ENCODE measurements around the gene SRRM2.

Gene SRRM2

DNA sequence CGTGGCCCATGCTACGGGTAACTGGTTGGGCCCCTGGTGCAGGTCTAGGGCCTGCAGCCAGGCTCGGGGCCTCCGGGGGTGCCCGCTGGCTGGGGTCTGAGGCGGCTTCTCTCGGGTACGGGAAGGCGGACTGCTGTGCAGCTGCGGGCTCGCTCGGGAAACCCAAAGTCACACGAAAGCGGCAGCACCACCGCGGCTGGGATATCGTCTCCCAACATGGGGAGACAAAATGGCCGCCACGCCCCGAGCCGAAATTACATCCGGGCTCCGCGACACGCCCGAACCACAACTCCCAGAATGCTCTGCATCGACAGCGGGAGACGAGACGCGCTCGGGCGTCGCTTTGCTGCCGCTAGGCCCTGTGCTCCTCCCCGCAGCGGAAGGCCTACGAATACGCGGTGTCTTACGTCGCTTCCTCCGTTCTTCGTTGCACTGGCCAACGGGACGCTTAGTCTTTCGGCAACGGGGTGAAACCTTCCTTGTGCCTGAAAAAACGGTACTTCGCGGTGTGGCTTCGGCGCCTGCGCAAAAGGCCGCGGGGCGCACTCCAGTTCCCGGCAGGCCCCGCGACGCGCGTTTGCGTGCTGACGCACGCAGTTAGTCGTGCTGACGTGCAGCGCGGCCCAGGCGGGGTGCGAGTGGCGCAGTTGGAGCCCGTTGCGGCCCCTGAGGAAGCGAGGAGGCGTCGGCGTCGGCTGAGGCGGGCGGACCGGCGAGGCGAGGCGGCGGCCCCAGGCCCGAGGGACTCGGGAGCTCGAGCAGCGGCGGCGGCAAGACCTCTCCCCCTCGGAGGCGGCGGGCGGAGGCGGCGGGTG, at the start of gene SRRM2:
Gene SRRM2 (plus strand): TSS at position 604 of the 815 bp plus-strand sequence. CDS start 3,727 bp downstream, outside the sequence.
- DNase-seq (ENCODE audit: low read depth, low spot score) = peak; percentile 98

- no peak for DNase-seq (ENCODE audit: low read depth, low spot score)
These were observed 49.3 kb upstream of the SRRM2 start for GRCh38 chr16:2702871-2703745.

DNA sequence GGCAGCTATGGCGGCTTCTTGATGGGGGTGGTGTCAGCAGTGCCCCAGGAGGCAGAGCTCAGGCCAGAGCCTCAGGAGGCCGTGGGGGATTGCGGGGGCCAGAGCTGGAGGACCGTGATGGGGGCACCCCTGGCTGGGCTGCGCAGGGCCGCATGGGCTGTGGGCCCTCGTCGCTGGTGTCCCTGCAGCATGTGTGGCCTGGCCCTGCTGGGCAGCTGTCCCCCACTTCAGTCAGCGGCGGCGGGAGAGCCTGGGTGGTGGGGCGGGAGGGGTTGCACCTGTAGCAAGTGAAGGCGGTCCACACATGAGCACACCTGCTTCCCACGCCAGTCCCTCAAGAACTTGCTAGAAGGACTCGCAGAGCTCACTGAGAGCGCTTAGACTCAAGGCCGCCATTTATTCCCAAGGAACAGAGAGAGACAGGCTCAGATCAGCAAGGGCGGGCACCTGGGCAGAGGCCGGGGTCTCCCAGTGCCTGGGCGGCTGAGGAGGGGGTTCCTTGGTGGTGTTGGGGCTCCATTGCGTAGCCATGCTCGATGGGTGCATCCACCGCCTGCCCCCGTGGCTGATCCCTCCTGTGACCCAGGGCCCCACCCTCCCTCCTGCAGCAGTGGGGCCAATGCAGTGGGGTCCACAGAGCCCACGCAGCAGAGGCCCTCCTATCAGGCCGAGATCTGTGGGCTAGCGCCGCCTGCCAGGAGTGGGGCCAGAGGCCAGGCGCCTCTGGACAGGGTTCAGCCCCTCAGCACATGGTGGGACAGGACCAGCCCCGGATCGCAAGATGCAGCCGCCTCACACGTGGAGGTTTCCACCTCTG, 48.1 kb upstream of the SRRM2 start:
- DNase-seq (ENCODE audit: low read depth, low spot score) = no peak

DNA sequence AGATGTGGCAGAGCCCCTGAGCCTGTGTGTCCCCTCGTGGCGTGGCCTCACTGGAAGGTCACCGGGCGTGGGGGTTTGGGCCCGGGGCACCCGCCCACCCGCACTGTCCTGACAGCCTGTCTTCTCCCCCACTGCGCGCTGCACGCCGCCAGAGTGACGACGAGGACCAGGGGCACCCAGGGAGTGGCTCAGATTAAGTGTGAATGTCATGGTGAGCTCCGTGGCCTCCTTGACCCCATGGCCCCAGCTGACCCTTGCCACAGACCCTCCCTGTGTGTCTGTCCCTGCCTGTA, 47.5 kb upstream of the SRRM2 start:
- DNase-seq (ENCODE audit: low read depth, low spot score) = no peak

DNA sequence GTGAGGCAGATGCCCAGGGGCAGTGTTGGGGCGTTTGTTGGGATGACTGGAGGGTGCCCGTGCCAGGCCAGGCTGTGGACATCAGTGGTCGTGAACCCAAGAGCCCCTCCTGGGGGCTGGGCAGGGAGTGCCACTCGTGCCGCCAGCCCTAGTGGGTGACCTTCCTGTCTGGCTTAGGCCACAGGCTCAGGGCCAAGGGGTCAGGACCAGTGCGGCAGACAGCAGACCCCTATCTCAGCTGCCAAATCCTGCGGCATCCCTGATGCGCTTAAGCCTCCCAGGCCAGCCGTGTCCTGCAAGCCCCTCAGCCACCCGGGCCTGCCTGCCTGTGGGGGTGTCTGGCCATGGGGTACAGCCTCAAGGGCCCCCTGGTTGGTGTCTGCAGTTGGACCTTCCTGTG, 47.1 kb upstream of the SRRM2 start:
- DNase-seq (ENCODE audit: low read depth, low spot score) = no peak

GRCh38 chr16:2706085-2706484, 46.4 kb upstream of the SRRM2 start:
- no peak for DNase-seq (ENCODE audit: low read depth, low spot score)

- DNase-seq (ENCODE audit: low read depth, low spot score) = no peak
These were observed 45.7 kb upstream of the SRRM2 start for GRCh38 chr16:2706611-2707311.

DNA sequence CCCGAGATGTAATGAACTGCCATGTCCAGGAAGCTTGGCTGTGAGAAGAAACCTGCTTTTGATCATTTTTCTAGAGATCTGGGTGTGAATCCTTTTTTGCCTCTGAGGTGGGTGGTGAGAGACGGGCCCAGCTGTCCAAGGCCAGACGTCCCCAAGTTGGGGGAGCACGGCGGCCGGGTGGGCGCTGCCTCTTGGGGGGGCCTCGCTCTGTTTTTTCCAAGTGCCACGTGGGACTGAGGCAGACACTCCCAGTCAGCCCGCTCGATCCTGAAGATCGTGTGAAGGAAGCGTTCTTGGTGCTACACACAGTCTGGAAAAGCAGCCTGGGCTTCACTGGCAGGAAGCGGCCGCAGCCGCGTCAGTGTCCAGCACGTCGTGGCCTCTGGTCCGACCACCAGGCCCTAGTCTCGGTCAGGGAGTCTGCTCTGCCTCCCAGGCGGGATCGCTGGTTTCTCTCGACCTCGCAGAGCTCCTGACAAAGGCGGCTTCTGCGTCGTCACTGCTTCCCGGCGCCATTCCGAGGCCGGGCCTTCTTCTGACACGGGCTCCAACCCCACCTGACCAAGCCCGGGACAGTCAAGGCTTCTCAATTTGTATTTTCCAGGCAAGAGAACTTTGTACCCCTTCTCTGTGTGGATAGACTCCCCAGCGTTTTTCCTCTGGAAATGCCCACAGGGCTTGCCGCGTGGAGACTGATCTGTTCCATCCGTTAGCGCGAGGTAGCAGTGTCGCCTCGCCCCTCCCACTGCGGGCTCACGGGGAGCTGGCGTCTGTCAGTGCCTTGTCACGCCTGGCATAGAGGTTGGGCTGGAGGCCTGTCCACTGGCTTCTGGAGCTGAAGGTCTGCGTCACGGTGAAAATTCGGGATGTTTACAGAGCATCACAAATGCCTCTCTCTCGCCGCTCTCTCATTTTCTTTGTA, 44.8 kb upstream of the SRRM2 start:
- no peak for DNase-seq (ENCODE audit: low read depth, low spot score)

DNA sequence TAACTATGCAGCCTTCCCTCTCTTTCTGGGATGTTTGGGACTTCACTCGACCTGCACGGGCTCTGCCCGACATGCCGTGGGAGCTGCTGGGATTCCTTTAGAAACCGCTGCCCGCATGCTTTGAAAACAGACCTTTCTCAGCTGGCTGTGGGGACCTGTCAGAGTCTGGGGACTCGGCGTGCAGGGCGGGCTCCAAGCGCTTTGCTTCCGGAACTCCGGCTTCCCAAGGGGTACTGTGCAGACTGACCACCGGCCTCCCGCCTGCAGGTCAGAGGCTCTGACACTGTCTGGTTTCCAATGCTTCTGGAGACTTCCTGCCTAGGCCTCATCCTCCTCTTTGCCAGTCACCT, 44.2 kb upstream of the SRRM2 start:
- no peak for DNase-seq (ENCODE audit: low read depth, low spot score)

DNA sequence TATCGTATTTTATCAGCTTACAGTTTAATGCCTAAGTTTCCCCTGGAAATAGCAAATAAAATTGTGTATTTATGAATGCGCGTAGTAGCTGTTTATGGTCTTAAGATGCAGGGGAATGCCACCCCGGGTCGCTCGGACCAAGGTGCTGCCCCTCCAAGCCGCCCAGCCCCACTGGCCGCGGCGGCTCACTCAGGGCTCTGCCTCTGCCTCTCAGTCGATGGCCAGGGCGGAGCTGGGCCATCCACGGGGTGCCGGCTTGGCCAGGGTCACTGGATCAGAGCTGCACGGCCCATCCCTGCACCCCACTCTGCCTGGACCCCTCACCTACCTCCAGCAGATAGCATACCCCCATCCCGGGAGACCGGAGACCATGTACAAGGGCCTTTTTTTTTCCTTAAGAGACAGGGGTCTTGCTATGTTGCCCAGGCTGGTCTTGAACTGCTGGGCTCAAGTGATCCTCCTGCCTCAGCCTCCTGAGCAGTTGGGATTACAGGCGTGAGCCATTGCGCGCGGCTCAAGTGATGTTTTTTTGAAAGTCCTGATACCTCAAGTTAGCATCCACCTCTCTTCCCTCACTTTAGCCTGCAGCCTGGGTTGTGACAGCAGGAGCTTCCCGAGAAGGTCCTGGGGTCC, 43.4 kb upstream of the SRRM2 start:
- no peak for DNase-seq (ENCODE audit: low read depth, low spot score)

DNA sequence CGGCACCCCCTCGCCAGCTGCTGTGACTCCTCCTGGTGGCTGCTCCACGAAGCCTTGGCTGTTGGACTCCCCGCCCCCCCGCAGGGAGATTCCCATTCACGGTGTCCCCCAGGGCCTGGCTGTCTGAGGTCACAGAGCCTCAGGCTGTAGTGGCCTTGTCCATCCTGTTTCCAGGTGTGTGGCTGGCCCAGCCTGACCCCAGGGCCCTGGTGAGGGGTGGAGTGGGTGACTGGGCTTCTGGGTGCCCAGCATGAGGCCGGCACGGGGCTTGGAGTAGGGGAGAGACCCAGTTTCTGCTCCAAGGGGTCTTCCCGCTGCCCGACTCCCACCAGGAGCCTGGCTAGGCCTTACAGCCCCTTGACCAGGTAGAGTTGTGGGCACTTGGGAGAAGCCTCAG, 42.9 kb upstream of the SRRM2 start:
- no peak for DNase-seq (ENCODE audit: low read depth, low spot score)

DNA sequence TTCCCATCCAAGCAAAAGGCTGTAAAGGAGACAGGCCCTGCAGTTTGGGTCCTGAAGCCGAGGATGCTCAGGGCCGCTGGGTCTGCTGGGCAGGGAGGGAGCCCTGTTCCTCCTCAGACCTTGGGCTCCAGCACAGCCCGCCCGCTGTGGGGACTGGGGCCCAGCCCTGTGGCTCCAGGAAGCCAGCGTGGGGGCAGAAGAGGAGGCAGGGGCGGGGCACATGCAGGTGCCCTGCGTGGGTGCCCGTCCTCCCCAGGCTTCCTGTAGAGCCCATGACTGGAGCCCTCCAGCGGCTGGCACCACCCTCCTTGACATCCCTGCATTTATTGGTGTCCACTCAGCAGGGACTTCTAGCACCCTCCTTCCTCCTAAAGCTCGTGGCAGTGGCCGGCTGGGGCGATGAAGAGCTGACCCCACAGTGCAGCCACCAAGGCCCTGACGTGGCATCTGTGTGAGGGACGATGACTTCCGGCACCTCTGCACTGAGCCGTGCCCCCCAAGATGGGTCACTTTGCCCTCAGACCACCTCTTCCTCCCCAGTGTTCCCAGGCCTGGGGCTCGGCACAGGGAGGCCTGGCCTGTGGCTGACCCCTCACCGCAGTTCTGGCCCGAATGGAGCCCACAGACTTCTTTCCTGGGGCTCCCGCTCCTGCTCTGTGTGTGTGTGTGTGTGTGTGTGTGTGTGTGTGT, 42.3 kb upstream of the SRRM2 start:
- no peak for DNase-seq (ENCODE audit: low read depth, low spot score)

GRCh38 chr16:2710711-2711231, 41.7 kb upstream of the SRRM2 start:
- DNase-seq (ENCODE audit: low read depth, low spot score) = no peak

DNA sequence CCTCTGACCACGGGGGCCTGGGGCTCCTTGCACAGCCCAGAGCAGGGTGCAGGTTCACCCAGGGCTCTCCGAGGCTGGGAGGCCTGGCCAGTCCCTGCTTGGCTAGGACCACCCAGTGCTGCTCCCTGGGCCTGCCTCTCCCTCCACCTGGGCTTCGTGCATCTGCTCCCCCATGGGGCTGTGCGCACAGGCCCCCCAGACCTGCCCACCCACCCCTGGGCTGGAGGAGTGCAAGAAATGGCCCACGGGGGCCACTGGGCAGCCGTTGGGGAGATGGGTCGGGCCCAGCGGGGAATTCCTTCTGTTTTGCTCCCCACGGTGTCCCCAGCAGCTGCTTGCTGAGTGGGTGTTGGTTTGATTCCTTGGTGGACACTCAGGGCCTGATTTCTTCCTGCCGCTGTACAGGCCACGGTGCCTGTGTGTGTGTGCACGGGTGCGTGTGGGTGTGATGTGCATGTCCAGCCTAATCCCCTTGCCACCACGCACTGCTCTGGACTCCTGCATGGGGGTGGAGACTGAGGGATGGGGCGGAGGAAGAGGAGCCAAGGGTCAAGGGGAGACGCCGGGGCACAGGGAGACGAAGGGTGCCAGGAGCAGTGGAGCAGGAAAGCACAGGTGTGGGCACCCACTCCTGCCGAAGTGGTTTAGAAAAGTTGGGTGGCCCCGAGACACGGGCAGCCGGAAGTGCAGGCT, 40.9 kb upstream of the SRRM2 start:
- no peak for DNase-seq (ENCODE audit: low read depth, low spot score)

GRCh38 chr16:2712063-2712441, 40.4 kb upstream of the SRRM2 start:
- no peak for DNase-seq (ENCODE audit: low read depth, low spot score)

GRCh38 chr16:2712546-2712945, 39.9 kb upstream of the SRRM2 start:
- no peak for DNase-seq (ENCODE audit: low read depth, low spot score)

- DNase-seq (ENCODE audit: low read depth, low spot score) = no peak
These were observed 38.9 kb upstream of the SRRM2 start for GRCh38 chr16:2713523-2713922.

DNA sequence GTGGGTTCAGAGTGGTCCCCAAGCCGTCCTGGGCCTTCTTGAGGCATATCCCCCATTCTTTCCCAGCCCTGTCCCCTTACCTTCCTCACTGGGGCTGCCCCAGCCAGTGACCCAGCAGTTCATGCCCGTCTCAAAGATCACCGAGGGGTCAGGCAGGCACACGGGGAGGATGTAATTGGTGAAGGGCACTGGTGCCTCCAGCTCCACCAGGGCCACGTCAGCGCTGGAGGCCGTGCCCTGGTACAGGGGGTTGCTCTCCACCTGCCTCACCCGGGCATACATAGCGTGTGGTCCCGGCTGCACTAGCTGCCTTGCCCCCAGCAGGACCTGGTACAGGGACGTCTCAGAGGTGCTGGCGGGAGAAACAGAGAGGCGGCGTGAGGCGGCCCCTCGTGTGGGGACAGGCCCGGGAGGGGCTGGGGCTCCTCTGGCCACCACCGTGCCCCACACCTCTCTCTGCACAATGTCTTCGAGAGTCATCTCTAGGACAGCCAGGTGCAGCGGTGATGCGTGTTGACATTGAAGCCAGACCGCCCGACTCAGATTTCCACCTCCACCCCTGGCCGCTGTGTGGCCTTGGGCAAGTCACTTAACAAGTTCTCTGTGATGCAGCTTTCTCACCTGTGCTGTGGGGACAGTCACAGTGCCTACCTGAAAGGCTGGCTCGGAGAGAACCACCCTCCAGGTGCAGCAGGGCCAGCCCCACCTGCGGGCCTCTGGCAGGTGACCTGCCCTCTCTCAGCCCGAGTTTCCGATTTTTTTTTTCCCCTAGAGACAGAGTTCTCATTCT, 38.3 kb upstream of the SRRM2 start:
- no peak for DNase-seq (ENCODE audit: low read depth, low spot score)
